Measurements from ENCODE around the gene UCHL3. TPM values are rescaled to one million over a fixed set of nuclear protein-coding genes. Genes with fewer than 3 reads are reported as not detected.

Gene UCHL3
- polyA plus RNA-seq, 1 donor (not counting 4 experiments of a cell fraction or from before 2014, with no cell fraction given) = 134 TPM

DNA sequence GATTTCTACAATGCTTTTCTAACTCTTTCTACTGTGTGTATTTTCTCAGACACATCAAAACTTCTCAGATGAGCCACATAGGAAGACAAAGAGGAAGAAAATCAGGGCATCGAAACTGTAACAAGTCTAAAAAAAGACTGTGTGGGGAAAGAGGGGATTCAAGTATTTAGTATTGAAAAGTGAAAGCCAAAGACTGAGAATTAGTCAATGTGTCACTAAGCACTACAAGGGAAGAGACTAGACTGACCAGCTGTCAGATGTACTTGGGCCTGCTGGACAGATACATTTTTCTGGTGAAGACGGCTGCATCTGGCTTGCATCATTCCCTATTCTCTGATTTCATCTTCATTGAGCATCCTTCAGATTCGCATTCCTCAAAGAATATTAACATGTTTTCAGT lies 37.3 kb upstream of the UCHL3 start:
- Histone ChIP-seq H3K27ac (ENCODE audit: control insufficient read depth, insufficient read depth, low read length) (no peak overlapping the region), H3K9ac (ENCODE audit: control insufficient read depth, extremely low read depth, insufficient read depth, low read length) (no peak overlapping the region), H4K20me1 (ENCODE audit: control insufficient read depth, extremely low read depth, insufficient read depth, low read length) (no peaks in the 10 kb centered on the region), H3K79me2 (ENCODE audit: control insufficient read depth, insufficient read depth, low read length) (no peaks in the 10 kb centered on the region), H3K4me3 (ENCODE audit: control insufficient read depth in 2 of 3, extremely low read depth in 1 of 3, insufficient read depth in 2 of 3, low read depth in 1 of 3, low read length in 3 of 3) (no peak overlapping the region), H3K9me3 (ENCODE audit: control insufficient read depth, low read depth, low read length) (no peaks in the 10 kb centered on the region), H3K9me1 (ENCODE audit: control insufficient read depth, extremely low read depth, insufficient read depth, low read length) (no peaks in the 10 kb centered on the region), H2AFZ (ENCODE audit: control insufficient read depth, low read length) (no peak overlapping the region), H3K36me3 (ENCODE audit: control insufficient read depth in 2 of 2, extremely low read depth in 1 of 2, insufficient read depth in 2 of 2, low read length in 2 of 2) (no peaks in the 10 kb centered on the region), H3K4me1 (ENCODE audit: control insufficient read depth, extremely low read depth, insufficient read depth, low read length) (no peaks in the 10 kb centered on the region), H3K4me2 (ENCODE audit: control insufficient read depth, extremely low read depth, insufficient read depth, low read depth, low read length) (no peak overlapping the region), H3K27me3 (ENCODE audit: control insufficient read depth, extremely low read depth, insufficient read depth, low read length) (no peaks in the 10 kb centered on the region)
- no peak for TF ChIP-seq EZH2 (IDR thresholded peaks at IDR 0.05; ENCODE audit: low read length)
- TF ChIP-seq, protein P1, sequence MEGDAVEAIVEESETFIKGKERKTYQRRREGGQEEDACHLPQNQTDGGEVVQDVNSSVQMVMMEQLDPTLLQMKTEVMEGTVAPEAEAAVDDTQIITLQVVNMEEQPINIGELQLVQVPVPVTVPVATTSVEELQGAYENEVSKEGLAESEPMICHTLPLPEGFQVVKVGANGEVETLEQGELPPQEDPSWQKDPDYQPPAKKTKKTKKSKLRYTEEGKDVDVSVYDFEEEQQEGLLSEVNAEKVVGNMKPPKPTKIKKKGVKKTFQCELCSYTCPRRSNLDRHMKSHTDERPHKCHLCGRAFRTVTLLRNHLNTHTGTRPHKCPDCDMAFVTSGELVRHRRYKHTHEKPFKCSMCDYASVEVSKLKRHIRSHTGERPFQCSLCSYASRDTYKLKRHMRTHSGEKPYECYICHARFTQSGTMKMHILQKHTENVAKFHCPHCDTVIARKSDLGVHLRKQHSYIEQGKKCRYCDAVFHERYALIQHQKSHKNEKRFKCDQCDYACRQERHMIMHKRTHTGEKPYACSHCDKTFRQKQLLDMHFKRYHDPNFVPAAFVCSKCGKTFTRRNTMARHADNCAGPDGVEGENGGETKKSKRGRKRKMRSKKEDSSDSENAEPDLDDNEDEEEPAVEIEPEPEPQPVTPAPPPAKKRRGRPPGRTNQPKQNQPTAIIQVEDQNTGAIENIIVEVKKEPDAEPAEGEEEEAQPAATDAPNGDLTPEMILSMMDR (optimal IDR thresholded peaks at IDR 0.05 in 1 of 3, IDR thresholded peaks at IDR 0.05 in 1 of 3, conservative IDR thresholded peaks at IDR 0.05 in 1 of 3; ENCODE audit: extremely low read depth in 1 of 3, insufficient read depth in 2 of 3, low read length in 3 of 3) = no peak
- DNase-seq (ENCODE audit: low read depth, low spot score) (no peak), FAIRE-seq (no peak)
- dilution Hi-C loops (cut with MboI; ENCODE audit: extremely low pct_ligation_motif_present, low sequenced_read_pairs) = no loop called here

- no peaks in the 10 kb centered on the region for H3K9me3 ChIP-seq (ENCODE audit: control insufficient read depth, low read depth, low read length)
- no peak overlapping the region for H3K27ac ChIP-seq (ENCODE audit: control insufficient read depth, insufficient read depth, low read length)
- no peak overlapping the region for H2AFZ ChIP-seq (ENCODE audit: control insufficient read depth, low read length)
- DNase-seq (ENCODE audit: low read depth, low spot score) = no peak
- H3K9ac ChIP-seq (ENCODE audit: control insufficient read depth, extremely low read depth, insufficient read depth, low read length) = no peak overlapping the region
- no peak overlapping the region for H3K4me3 ChIP-seq (ENCODE audit: control insufficient read depth in 2 of 3, extremely low read depth in 1 of 3, insufficient read depth in 2 of 3, low read depth in 1 of 3, low read length in 3 of 3)
- TF ChIP-seq EZH2 (IDR thresholded peaks at IDR 0.05; ENCODE audit: low read length) = no peak
- TF ChIP-seq, protein P1 (optimal IDR thresholded peaks at IDR 0.05 in 1 of 3, IDR thresholded peaks at IDR 0.05 in 1 of 3, conservative IDR thresholded peaks at IDR 0.05 in 1 of 3; ENCODE audit: extremely low read depth in 1 of 3, insufficient read depth in 2 of 3, low read length in 3 of 3) = no peak
- H3K36me3 ChIP-seq (ENCODE audit: control insufficient read depth in 2 of 2, extremely low read depth in 1 of 2, insufficient read depth in 2 of 2, low read length in 2 of 2) = no peaks in the 10 kb centered on the region
- no peaks in the 10 kb centered on the region for H3K4me1 ChIP-seq (ENCODE audit: control insufficient read depth, extremely low read depth, insufficient read depth, low read length)
- H3K4me2 ChIP-seq (ENCODE audit: control insufficient read depth, extremely low read depth, insufficient read depth, low read depth, low read length) = no peak overlapping the region
- FAIRE-seq = no peak
- no peaks in the 10 kb centered on the region for H3K79me2 ChIP-seq (ENCODE audit: control insufficient read depth, insufficient read depth, low read length)
- H4K20me1 ChIP-seq (ENCODE audit: control insufficient read depth, extremely low read depth, insufficient read depth, low read length) = no peaks in the 10 kb centered on the region
- no peaks in the 10 kb centered on the region for H3K9me1 ChIP-seq (ENCODE audit: control insufficient read depth, extremely low read depth, insufficient read depth, low read length)
- dilution Hi-C loops (cut with MboI; ENCODE audit: extremely low pct_ligation_motif_present, low sequenced_read_pairs) = no loop called here
- no peaks in the 10 kb centered on the region for H3K27me3 ChIP-seq (ENCODE audit: control insufficient read depth, extremely low read depth, insufficient read depth, low read length)
Measured at GRCh38 chr13:75513271-75513670, 36.3 kb upstream of the UCHL3 start.

Data from keratinocyte (primary cell).